T47D (cell line): Measurements from ENCODE around the gene LCN10.
"Not testable (repeated sequence)": the region's sequence is repeated elsewhere in the genome, so short reads cannot be mapped to it uniquely, and the experiment has no call there.

ENCODE experiments used
- DNase-seq, 2 experiments: peaks; one replicate each; pipeline versions ENCODE4 v3.0.0 to v3.0.0-alpha.2; 2011 to 2012; ENCODE audit warnings: low read depth in 1 of 2, low spot score in 1 of 2
- JUND ChIP-seq: IDR thresholded peaks from 2 replicates; pipeline ENCODE4 v1.6.1; 2012; ENCODE audit warnings: low read depth
- in situ Hi-C: cut with HindIII; loops from 2 replicates; pipeline ENCODE4 v1.10.0; 2016; ENCODE audit warnings: low sequenced_read_pairs, low pct_unique_long_range_greater_than_20kb

The LCN10 gene

GRCh38 chr9:136714096-136714892, 28.4 kb downstream of the LCN10 start:
- in situ Hi-C loops: no loop called here
- DNase-seq: no peak
- no peak for TF ChIP-seq JUND

- no peak for TF ChIP-seq JUND
- no peak for DNase-seq
- in situ Hi-C loops: no loop called here
Observed at GRCh38 chr9:136713550-136713949, 29.2 kb downstream of the LCN10 start.

GRCh38 chr9:136712690-136713544, 29.8 kb downstream of the LCN10 start:
- no peak for DNase-seq
- no peak for TF ChIP-seq JUND
- in situ Hi-C loops: no loop called here

GRCh38 chr9:136711751-136712689, 30.7 kb downstream of the LCN10 start, which contains the start of gene DIPK1B:
Gene DIPK1B, plus strand, starts transcription at chr9:136712572. Its CDS starts 94 bp downstream, at chr9:136712666.
- in situ Hi-C loops: no loop called here
- no peak for TF ChIP-seq JUND
- peak in 1 of 2 experiments; percentile 61 for DNase-seq

- DNase-seq, in situ Hi-C loops: not testable (repeated sequence)
Observed at GRCh38 chr9:136711219-136711648, 31.5 kb downstream of the LCN10 start.

GRCh38 chr9:136710543-136710942, 32.2 kb downstream of the LCN10 start:
- DNase-seq: no peak
- in situ Hi-C loops: no loop called here
- TF ChIP-seq JUND: no peak

- in situ Hi-C loops: no loop called here
- DNase-seq: no peak
- TF ChIP-seq JUND: no peak
Observed at GRCh38 chr9:136709454-136710109, 33.2 kb downstream of the LCN10 start.

GRCh38 chr9:136707849-136708517, 34.8 kb downstream of the LCN10 start:
- no peak for DNase-seq
- in situ Hi-C loops: no loop called here
- TF ChIP-seq JUND: no peak

GRCh38 chr9:136707011-136707410, 35.7 kb downstream of the LCN10 start:
- in situ Hi-C loops: no loop called here
- no peak for DNase-seq
- TF ChIP-seq JUND: no peak

- no peak for DNase-seq
- in situ Hi-C loops: no loop called here
- TF ChIP-seq JUND: no peak
Observed at GRCh38 chr9:136705564-136705963, 37.2 kb downstream of the LCN10 start.

GRCh38 chr9:136704741-136705140, 38.0 kb downstream of the LCN10 start:
- in situ Hi-C loops, DNase-seq: not testable (repeated sequence)
